Calu3 (cell line): ENCODE results near the gene MBIP. TPM values are rescaled to one million over a fixed set of nuclear protein-coding genes. Genes with fewer than 3 reads are reported as not detected.

Experiments
- BruUV-seq: library from RNA; stranded (reverse); fragments of 400-500 nt; replicated peaks from 2 replicates; lab custom pipeline; 2021; lab: Mats Ljungman, UMichigan
- CTCF ChIA-PET: fragments of 300-600 bp; sonication (Branson Sonifier 250); formaldehyde crosslinking; loops from one replicate; lab custom pipeline; 2022; ENCODE audit warnings: antibody characterized with exemption; lab: Charles Lee
- DNase-seq: peaks from one replicate; pipeline ENCODE4 v3.0.0; 2022
- H3K27ac Mint-ChIP-seq: one replicate; pipeline ENCODE4 v1.8.0; 2022; ENCODE audit warnings: mixed read lengths; ENCODE audit not compliant: unreplicated experiment
- H3K27me3 Mint-ChIP-seq: one replicate; pipeline ENCODE4 v1.8.0; 2022; ENCODE audit warnings: mixed read lengths; ENCODE audit not compliant: unreplicated experiment
- H3K36me3 Mint-ChIP-seq: one replicate; pipeline ENCODE4 v1.8.0; 2022; ENCODE audit warnings: mild to moderate bottlenecking, moderate library complexity, mixed read lengths; ENCODE audit not compliant: insufficient read depth, unreplicated experiment
- H3K4me1 Mint-ChIP-seq: one replicate; pipeline ENCODE4 v1.8.0; 2022; ENCODE audit warnings: mild to moderate bottlenecking, low read depth, mixed read lengths; ENCODE audit not compliant: unreplicated experiment
- H3K4me3 Mint-ChIP-seq: one replicate; pipeline ENCODE4 v1.8.0; 2022; ENCODE audit warnings: mild to moderate bottlenecking, low read depth, moderate library complexity, mixed read lengths; ENCODE audit not compliant: unreplicated experiment
- H3K9me3 Mint-ChIP-seq: one replicate; pipeline ENCODE4 v1.8.0; 2022; ENCODE audit warnings: low read depth, mixed read lengths; ENCODE audit not compliant: unreplicated experiment
- CTCF ChIP-seq: fragments of 200-600 bp; IDR thresholded peaks from one replicate; pipeline ENCODE4 v1.8.0; 2022; ENCODE audit warnings: antibody characterized with exemption; ENCODE audit not compliant: unreplicated experiment
- intact Hi-C: fragments of 100-400 bp; cut with micrococcal nuclease; formaldehyde crosslinking; loops from one replicate; pipeline ENCODE4 v1.10.0; 2022; ENCODE audit not compliant: unreplicated experiment
- total RNA-seq: library from RNA; stranded (reverse); gene quantifications from 2 replicates; pipeline ENCODE4 v1.2.3, GENCODE V29; 2022

Gene MBIP
- total RNA-seq, 1 experiment from 2014 or later, result 20.0 TPM

DNA sequence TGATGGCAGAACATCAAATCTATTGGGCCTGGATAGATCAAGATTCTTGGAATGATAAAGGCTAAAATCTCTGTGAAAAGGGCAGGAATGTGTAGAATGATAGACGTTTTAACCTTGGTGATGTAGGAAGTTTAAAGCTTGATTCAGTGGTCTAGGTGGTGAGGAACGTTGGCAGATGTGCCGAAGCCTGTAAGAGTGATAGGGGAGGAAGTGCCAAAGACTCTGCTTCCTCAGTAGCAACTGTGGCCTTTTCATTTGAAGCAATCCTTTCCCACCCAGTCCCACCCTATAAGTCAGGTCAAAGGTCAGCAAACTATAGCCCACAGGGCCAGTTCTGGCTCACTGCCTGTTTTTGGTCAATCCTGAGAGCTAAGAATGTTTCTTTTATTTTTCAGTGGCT, 62.2 kb downstream of the MBIP start:
- H3K4me3 Mint-ChIP-seq, result no peak overlapping the region
- no peaks in the 10 kb centered on the region for H3K9me3 Mint-ChIP-seq
- no peak for DNase-seq
- BruUV-seq, result no TSS peak
- CTCF ChIA-PET, result interaction anchor here (0.9 kb wide), 1 partner anchor 9 kb away, joined by 3 read pairs; no protein-coding TSS in a partner anchor
- peaks cover 5% of the 10 kb centered on the region for H3K4me1 Mint-ChIP-seq
- H3K27ac Mint-ChIP-seq, result no peak overlapping the region
- intact Hi-C loops, result no loop called here
- H3K36me3 Mint-ChIP-seq, result no peaks in the 10 kb centered on the region
- H3K27me3 Mint-ChIP-seq, result no peaks in the 10 kb centered on the region
- no peak for TF ChIP-seq CTCF

DNA sequence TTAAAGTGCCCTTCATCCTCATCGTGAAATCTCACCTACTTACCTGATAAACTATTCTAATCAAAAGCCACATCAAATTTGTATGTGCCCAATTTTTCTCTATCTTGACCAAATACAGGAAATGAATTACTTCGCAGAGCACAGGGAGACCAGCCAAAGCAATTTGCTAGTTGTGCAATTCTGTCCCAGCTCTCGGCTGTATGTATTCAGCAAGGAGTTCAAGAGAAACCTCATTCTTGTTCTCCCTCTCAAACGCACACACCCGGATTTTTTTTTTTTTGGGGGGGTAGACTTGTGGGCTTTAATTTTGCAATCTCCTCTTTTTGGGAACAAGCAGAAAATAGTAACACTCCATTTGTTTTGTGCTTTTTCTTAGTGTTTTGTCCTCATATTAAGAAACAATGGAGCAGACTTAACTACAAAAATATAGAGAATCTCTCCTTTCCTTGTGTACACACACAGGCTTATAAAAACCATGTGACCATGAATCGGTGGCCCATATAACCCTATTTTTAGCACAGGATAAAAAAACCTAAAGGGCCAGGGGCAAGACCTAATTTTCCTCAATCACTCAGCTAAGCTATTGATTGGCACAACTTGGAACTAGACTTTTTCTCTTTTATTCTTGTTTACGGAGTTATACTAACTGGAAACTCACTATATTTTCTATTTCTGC, 64.2 kb downstream of the MBIP start:
- H3K4me1 Mint-ChIP-seq, result peaks cover 5% of the 10 kb centered on the region
- no TSS peak for BruUV-seq
- H3K27ac Mint-ChIP-seq, result no peak overlapping the region
- CTCF ChIA-PET, result no interaction called here
- intact Hi-C loops, result no loop called here
- no peaks in the 10 kb centered on the region for H3K9me3 Mint-ChIP-seq
- no peak overlapping the region for H3K4me3 Mint-ChIP-seq
- no peak for DNase-seq
- H3K36me3 Mint-ChIP-seq, result no peaks in the 10 kb centered on the region
- TF ChIP-seq CTCF, result no peak
- no peaks in the 10 kb centered on the region for H3K27me3 Mint-ChIP-seq

- Mint-ChIP-seq H3K36me3 (no peaks in the 10 kb centered on the region), H3K27me3 (no peaks in the 10 kb centered on the region), H3K27ac (no peak overlapping the region), H3K4me3 (no peak overlapping the region), H3K9me3 (no peaks in the 10 kb centered on the region), H3K4me1 (peaks cover 5% of the 10 kb centered on the region)
- TF ChIP-seq CTCF, result no peak
- CTCF ChIA-PET, result interaction anchor here (0.6 to 1.3 kb wide), 2 partner anchors 16 to 211 kb away, joined by 4 to 6 read pairs; no protein-coding TSS in a partner anchor
- intact Hi-C loops, result no loop called here
- BruUV-seq, result no TSS peak
- no peak for DNase-seq
Measured at GRCh38 chr14:36254020-36254624, 66.3 kb downstream of the MBIP start.

Other genes with a start within 250 kb of the MBIP start
- gene PTCSC3, start 143.9 kb downstream of the MBIP start, total RNA-seq, result not detected in 2 replicates
- not detected in 2 replicates for gene NKX2-1, start 199.6 kb upstream of the MBIP start, total RNA-seq